GM12878 (cell line): ENCODE results near the gene PRKN.

Experiments
- ASH2L ChIP-seq: fragments of 300-600, 200-600 bp; sonication (generic); IDR thresholded peaks from 2 replicates; pipeline ENCODE4 v1.6.1; 2017; ENCODE audit warnings: low read depth, mild to moderate bottlenecking, borderline replicate concordance
- CTCF ChIP-seq, 3 experiments: IDR thresholded peaks in 2 of 3; conservative IDR thresholded peaks in 1 of 3; 2 replicates each; pipeline ENCODE4 v1.5.1; 2011; ENCODE audit warnings: low read depth in 3 of 3, low read length in 3 of 3, mild to moderate bottlenecking in 3 of 3, control low read depth in 2 of 3, moderate library complexity in 2 of 3, inconsistent platforms in 1 of 3, mixed read lengths in 1 of 3; ENCODE audit not compliant: control insufficient read depth in 2 of 3, insufficient read depth in 1 of 3; ENCODE audit errors: extremely low read depth in 1 of 3
- FOS ChIP-seq: IDR thresholded peaks from 3 replicates; pipeline ENCODE4 v1.6.1; 2011; ENCODE audit warnings: borderline replicate concordance; ENCODE audit not compliant: insufficient read length; ENCODE audit errors: extremely low read depth
- GABPA ChIP-seq: IDR thresholded peaks from 2 replicates; pipeline ENCODE4 v1.6.1; 2014; ENCODE audit warnings: antibody characterized with exemption, low read depth, mild to moderate bottlenecking, inconsistent platforms
- POLR2A ChIP-seq: IDR thresholded peaks from 2 replicates; pipeline ENCODE4 v1.6.1; 2011; ENCODE audit warnings: low read depth, mild to moderate bottlenecking, low read length
- SMC3 ChIP-seq: IDR thresholded peaks from 2 replicates; pipeline ENCODE4 v1.6.1; 2011; ENCODE audit warnings: low read length, improper control_type of control experiment, borderline replicate concordance
- SUPT20H ChIP-seq: IDR thresholded peaks from 2 replicates; pipeline ENCODE4 v1.6.1; 2011; ENCODE audit warnings: low read depth, mild to moderate bottlenecking, low read length, moderate library complexity, borderline replicate concordance; ENCODE audit not compliant: control insufficient read depth
- ZBTB40 ChIP-seq: fragments of 450-650 bp; IDR thresholded peaks from 2 replicates; pipeline ENCODE4 v1.6.1; 2016; ENCODE audit warnings: mild to moderate bottlenecking, moderate library complexity, borderline replicate concordance

- TF ChIP-seq SUPT20H (no peak), CTCF (IDR thresholded peaks at IDR 0.05 in 2 of 3, conservative IDR thresholded peaks at IDR 0.05 in 1 of 3; ENCODE audit: control insufficient read depth in 2 of 3, extremely low read depth in 1 of 3, insufficient read depth in 1 of 3, low read depth in 3 of 3, low read length in 3 of 3) (no peak), GABPA (no peak), FOS (no peak), ZBTB40 (no peak), ASH2L (no peak), POLR2A (no peak), SMC3 (no peak)
Measured at GRCh38 chr6:162404951-162405350, 322.6 kb downstream of the PRKN start.
